Measurements from ENCODE around the gene H19.

H19 gene

GRCh38 chr11:1968454-1969002 lies 29.1 kb downstream of the H19 start:
- no peak for TF ChIP-seq CTCF (IDR thresholded peaks at IDR 0.05; ENCODE audit: low read depth, low read length)
- DNase-seq (ENCODE audit: low read depth, low spot score), result no peak
- in situ Hi-C loops (cut with HindIII; ENCODE audit: low sequenced_read_pairs), result no loop called here
- H3K4me3 ChIP-seq (ENCODE audit: low read depth, low read length), result no peak overlapping the region

GRCh38 chr11:1967641-1968225 lies 29.9 kb downstream of the H19 start:
- no peak for DNase-seq (ENCODE audit: low read depth, low spot score)
- no peak overlapping the region for H3K4me3 ChIP-seq (ENCODE audit: low read depth, low read length)

GRCh38 chr11:1966531-1966930 lies 31.1 kb downstream of the H19 start:
- TF ChIP-seq CTCF (IDR thresholded peaks at IDR 0.05; ENCODE audit: low read depth, low read length), result no peak
- in situ Hi-C loops (cut with HindIII; ENCODE audit: low sequenced_read_pairs), result no loop called here
- no peak overlapping the region for H3K4me3 ChIP-seq (ENCODE audit: low read depth, low read length)
- no peak for DNase-seq (ENCODE audit: low read depth, low spot score)

More at GRCh38 chr11:1967641-1968225, 29.9 kb downstream of the H19 start:
- no peak for TF ChIP-seq CTCF (IDR thresholded peaks at IDR 0.05; ENCODE audit: low read depth, low read length)
- in situ Hi-C loops (cut with HindIII; ENCODE audit: low sequenced_read_pairs), result no loop called here

GRCh38 chr11:1964955-1965354 lies 32.7 kb downstream of the H19 start:
- H3K4me3 ChIP-seq (ENCODE audit: low read depth, low read length), result no peak overlapping the region
- TF ChIP-seq CTCF (IDR thresholded peaks at IDR 0.05; ENCODE audit: low read depth, low read length), result no peak
- no peak for DNase-seq (ENCODE audit: low read depth, low spot score)
- in situ Hi-C loops (cut with HindIII; ENCODE audit: low sequenced_read_pairs), result no loop called here

- in situ Hi-C loops (cut with HindIII; ENCODE audit: low sequenced_read_pairs), result no loop called here
- no peak for DNase-seq (ENCODE audit: low read depth, low spot score)
- no peak overlapping the region for H3K4me3 ChIP-seq (ENCODE audit: low read depth, low read length)
- TF ChIP-seq CTCF (IDR thresholded peaks at IDR 0.05; ENCODE audit: low read depth, low read length), result no peak
These were observed 33.3 kb downstream of the H19 start for GRCh38 chr11:1964348-1964747.

- no peak overlapping the region for H3K4me3 ChIP-seq (ENCODE audit: low read depth, low read length)
- in situ Hi-C loops (cut with HindIII; ENCODE audit: low sequenced_read_pairs), result no loop called here
- no peak for TF ChIP-seq CTCF (IDR thresholded peaks at IDR 0.05; ENCODE audit: low read depth, low read length)
- DNase-seq (ENCODE audit: low read depth, low spot score), result no peak
These were observed 33.8 kb downstream of the H19 start for GRCh38 chr11:1963864-1964263.

Measured in astrocyte of the spinal cord (primary cell).